HG02763 (cell line): Measurements from ENCODE around the gene CALY.
"Not testable (repeated sequence)": the region's sequence is repeated elsewhere in the genome, so short reads cannot be mapped to it uniquely, and the experiment has no call there.

Experiments
- ATAC-seq: cut with Tn5 transposase; IDR thresholded peaks from one replicate; pipeline ENCODE4 v1.9.1; 2021; ENCODE audit warnings: mild to moderate bottlenecking, moderate library complexity; ENCODE audit not compliant: unreplicated experiment

The CALY gene

GRCh38 chr10:133336577-133337369 is at the start of gene CALY:
TSS of gene CALY (minus strand) at chr10:133336896. CDS start at chr10:133328989, 7,907 bp downstream.
- ATAC-seq, result no peak

GRCh38 chr10:133385214-133385613 is 48.5 kb upstream of the CALY start:
- ATAC-seq, result no peak

GRCh38 chr10:133384071-133384470 is 47.4 kb upstream of the CALY start:
- no peak for ATAC-seq

GRCh38 chr10:133383551-133383950 is 46.9 kb upstream of the CALY start:
- no peak for ATAC-seq

- no peak for ATAC-seq
These were observed 44.3 kb upstream of the CALY start for GRCh38 chr10:133381036-133381435.

DNA sequence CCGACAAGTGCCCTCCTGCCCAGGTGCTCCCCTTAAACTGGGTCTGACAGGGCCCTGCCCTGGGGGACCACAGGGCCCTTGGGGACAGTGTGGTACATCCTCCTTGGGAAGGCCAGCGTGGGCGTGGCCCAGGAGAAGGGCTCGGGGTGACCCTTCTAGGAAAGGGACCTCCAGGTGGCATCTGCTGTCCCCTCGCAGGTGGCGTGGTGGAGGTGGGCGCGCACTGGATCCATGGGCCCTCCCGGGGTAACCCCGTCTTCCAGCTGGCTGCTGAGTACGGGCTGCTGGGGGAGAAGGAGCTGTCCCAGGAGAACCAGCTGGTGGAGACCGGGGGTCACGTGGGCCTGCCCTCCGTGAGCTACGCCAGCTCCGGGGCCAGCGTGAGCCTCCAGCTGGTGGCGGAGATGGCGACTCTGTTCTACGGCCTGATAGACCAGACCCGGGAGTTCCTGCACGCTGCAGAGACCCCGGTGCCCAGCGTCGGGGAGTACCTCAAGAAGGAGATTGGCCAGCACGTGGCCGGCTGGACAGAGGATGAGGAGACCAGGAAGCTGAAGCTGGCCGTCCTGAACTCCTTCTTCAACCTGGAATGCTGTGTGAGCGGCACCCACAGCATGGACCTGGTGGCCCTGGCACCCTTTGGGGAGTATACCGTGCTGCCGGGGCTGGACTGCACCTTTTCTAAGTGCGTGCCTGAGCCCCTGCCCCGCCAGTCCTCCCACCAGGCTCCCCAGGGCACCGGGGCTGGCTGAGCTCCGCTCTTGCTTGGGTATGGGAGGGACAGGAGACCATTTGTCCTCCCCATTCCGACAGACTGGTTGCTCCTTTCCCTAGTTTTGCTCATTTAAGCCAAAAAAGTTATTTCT is 43.3 kb upstream of the CALY start:
- no peak for ATAC-seq

DNA sequence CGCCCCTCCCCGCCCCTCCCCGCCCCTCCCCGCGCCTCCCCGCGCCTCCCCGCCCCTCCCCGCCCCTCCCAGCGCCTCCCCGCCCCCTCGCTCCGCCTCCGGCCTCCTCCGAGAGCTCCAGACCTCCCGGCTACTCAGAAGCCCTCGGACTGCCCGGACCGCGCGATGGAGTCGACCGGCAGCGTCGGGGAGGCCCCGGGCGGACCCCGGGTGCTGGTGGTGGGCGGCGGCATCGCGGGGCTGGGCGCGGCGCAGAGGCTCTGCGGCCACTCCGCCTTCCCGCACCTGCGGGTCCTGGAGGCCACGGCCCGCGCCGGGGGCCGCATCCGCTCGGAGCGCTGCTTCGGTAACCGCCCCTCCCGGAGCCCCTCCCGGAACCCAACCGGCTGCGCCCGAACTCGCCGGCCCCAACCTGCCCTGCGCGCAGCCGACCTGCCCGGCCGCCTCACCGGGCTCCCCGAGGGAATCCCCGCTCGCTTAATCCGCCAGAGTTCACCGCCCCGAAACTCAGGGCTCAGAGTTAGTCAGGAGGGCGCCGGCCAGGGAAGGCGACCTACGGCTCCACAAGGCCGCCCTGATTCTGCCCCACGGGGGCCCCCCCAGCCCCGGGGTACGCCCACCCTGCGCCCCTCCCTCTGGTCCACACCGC is 42.6 kb upstream of the CALY start, which contains the start of gene PAOX:
PAOX (plus strand) TSS at position 111 of the 649 bp plus-strand sequence; CDS start at position 166, 55 bp downstream.
- ATAC-seq, result peak; percentile 49

DNA sequence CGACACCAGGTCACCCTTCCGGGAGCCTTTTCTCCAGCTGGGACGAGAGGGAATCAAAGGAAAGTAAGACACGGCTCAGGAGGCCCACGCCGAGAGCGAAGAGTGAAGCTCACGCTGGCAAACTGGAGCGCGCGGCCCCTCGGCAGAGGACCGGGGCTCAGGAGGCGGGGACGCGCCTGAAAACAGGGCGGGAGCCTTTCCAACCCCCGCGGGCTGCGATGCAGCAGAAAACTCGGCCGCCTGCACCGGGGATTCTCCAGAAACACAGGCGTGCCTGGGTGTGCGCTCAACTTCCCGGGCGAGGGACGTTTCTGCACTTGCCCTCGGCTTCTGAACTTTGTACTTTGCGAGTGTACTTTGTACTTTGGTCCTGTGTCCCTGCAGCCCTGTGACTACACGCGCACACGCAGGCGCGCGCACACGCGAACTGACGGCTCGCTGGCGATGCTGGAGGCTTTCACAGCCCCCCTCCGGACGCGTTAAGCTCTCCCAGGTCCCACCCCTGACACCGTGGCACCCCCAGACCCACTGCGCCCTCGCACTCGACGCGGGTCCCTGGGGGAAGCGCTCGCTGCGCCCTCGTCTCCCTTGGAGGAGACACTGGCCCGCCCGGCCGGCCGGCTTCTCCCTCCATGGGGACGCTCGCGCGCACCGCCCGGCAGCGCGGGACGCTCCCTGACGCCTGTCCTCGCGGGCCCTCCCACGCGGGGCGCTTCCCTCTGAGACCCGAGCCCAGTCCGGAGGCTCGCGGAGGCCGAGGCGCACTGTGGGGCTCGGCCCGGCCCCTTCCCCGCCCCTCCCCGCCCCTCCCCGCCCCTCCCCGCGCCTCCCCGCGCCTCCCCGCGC is 41.8 kb upstream of the CALY start:
- ATAC-seq, result peak; percentile 43

DNA sequence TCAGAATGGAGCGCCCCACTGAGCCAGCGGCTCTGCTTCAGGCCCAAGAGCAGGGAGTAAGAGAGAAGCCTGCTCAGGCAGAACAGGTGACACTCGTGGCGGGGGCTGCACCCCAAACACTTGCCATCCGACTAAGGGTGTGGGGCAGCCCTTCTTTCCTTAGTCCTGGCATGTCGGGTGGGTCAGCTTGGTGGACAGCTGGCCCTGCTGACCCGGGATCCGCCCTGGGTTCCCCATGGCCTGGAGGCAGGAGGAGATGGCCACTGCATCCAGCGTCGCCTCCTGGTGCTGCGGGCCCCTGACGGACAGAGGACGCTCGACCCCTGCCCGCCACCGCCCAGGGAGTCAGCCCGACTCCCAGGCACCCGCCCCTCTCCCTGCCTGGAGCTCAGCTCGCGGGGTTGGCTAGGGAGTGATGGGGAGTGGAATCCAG is 41.1 kb upstream of the CALY start:
- ATAC-seq, result no peak

DNA sequence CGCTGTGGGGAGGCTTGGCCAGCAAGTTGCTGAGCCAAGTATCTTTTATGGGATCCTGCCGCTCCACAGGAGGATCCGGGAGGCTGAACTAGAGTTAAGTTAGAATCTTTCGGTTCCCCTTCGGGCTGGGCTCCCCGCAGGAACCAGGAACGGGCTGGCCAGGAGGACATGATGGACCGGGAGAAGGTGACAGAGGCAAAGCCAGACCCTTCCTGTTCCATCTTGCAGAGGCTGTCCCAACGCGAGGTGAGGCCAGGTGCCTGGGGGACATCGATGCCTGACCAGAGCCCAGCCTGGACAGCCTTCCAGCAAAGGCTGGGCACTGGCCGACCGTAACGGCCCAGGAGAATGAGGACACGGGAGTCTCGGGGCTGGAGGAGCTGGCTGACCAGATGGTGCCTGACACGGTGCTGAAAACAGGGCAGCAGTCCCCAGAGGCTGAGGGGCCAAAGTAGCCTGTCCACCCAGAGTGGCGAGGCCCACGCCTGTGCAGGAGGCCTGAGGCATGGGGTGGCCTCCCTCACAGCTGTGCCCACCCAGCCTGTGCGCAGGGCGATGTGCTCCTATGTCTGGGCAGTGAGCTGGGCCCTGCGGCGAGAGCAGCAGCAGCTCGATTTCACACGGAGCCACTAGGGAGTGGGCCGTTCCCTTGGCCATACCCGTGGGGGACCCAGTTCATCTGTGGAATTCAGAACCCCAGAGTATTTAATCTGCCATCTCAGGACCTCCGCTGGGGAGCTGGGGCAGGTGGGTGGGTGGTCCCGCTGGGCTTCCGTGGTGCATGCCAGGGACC is 40.5 kb upstream of the CALY start:
- no peak for ATAC-seq

- not testable (repeated sequence) for ATAC-seq
These were observed 39.5 kb upstream of the CALY start for GRCh38 chr10:133376183-133376582.

DNA sequence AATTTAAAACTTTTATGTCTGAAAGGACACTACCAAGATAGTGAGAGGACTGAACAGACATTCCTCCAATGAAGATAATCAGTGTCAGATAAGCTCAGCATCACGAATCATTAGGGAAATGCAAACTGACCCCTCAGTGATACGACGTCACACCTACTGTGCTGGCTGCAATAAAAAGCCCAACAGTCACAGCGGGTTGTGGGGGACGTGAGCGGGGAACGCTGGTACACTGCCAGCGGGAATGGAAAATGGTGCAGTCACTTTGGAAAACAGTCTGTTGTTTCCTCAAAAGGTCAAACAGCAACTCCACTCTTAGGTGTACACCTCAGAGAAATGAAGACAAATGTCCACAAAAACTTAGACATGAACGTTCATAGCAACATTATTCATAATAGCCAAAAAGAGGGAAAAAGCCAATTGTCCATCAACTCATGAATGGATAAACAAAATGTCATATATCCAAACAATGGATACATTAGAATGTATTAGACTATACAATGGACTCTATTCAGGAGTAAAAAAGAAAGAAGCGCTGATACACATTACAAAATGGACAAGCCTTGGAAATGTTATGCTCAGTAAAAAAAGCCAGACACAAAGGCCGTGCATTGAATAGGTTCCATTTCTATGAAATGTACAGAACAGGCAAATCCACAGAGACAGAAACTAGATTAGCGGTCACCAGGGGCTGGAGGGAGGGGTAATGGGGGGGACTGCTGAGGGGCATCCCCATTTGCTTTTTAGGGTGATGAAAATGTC is 38.8 kb upstream of the CALY start:
- no peak for ATAC-seq

DNA sequence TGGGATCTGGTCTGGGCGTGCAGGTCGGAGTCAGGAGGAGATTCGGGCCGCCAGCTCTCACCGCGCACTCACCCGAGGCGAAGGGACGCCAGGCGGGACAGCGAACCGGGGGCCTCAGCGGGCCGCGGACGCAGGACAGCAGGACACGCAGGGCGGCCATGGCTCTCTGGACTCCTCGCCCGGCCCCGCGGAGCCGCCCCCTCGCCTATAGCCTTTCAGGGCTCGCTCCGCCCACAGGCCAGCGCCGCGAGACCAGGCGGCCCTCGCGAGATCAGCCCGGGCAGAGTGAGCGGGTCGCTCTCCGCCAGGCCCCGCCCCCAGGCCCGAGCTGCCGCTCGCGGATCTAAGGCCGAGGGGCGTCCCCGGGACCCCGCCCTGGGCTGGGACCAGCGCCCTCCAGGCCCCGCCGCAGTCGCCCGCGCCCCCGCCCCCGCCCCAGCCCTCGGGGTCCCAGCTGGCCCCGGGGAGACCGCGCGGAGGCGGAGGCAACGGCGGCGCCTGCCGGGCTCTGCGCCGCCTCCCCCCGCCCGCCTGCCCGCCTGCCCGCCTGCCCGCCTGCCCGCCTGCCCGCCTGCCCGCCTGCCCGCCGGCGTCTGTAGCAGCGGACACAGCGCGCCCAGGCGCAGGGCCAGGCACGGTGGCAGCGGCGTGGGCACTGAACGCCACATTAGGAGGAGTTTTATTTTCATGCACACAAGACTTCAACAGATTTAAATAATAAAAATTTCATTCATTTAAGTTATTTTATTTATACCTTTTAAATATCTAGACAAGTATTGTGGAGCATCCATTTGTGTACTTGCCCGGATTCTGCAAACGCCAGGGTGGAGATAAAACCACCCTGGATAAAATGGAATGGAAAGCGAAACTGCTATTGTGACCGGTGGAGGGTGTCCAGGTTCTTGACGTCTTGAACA is 36.7 kb upstream of the CALY start, which contains the start of gene ECHS1:
ECHS1 (minus strand) TSS at position 181 of the 917 bp plus-strand sequence; CDS start at position 160, 21 bp downstream.
- ATAC-seq, result peak; percentile 93

GRCh38 chr10:133372507-133372906 is 35.8 kb upstream of the CALY start:
- no peak for ATAC-seq

DNA sequence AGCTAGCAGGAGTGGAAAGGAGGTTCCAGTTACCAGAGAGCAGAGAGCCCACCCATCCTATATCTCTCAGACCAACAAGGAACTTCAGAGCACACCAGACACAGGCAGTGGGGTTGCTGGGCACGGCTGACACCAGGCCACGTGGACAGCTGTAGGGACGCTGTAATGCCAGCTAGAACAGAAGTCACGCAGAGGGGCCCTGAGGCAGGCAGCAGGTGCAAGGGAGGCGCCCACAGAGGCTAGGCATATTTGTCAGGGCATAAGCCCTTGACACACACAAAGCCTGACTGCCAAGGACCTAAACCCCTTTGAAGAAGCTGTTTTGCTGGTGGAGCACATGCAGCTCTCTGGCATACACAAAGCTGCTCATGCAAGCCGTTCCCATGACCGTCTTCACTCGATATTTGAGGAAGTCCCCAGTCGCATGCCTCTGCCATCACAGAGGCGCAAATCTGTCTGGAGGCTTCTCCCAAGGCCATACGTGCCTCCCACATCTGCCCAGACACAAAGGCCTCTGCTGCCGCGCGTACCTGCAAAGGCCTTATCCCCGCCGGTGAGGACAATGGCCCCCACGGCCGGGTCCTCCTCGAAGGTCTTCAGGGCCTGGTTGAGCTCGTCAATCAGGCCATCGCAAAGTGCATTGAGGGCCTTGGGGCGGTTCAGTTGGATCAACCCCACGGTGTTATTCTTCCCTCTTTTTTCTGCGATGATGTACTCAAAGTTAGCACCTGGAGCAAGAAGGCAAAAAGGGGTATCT is 33.5 kb upstream of the CALY start:
- no peak for ATAC-seq

- ATAC-seq, result no peak
These were observed 31.5 kb upstream of the CALY start for GRCh38 chr10:133368153-133368552.

DNA sequence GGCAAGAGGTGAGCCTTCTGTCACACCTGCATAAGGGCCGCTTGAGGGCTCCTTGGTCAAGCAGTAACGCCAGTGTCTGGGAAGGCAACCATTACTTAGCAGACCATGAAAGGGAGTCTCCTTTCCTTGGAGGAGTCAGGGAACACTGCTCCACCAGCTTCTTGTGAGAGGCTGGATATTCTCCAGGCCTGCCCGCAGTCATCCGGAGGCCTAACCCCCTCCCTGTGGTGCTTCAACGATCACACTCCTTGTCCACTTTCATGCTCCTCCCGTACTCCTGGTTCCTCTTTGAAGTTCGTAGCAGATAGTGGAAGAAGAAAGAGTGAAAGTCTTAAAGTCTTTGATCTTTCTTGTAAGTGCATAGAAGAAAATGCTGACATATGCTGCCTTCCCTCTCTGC is 30.8 kb upstream of the CALY start:
- ATAC-seq, result not testable (repeated sequence)
